Measurements from ENCODE around the gene CFHR2. TPM values are rescaled to one million over a fixed set of nuclear protein-coding genes. Genes with fewer than 3 reads are reported as not detected.

The CFHR2 gene
- total RNA-seq, 1 donor from 2014 or later, result not detected

DNA sequence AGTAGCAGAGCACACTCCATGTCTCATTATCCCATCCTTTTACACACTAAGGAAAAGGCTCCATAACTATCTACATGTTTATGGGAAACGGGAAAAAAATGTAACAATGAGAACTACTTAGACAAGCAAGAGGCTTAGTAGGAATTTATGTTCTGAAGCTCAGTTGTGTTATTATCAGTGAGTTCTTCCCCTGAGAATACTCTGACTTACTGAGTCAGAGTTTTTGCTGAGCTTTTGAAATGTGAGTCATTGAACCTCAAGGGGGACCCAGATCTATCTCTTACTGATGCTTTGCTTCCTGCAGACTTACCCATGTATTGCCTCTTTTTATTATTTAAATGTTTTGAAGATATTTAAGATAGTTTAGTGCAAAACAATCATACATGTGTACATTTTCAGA is 53.9 kb downstream of the CFHR2 start:
- DNase-seq (ENCODE audit: low spot score in 2 of 2), result no peak

DNA sequence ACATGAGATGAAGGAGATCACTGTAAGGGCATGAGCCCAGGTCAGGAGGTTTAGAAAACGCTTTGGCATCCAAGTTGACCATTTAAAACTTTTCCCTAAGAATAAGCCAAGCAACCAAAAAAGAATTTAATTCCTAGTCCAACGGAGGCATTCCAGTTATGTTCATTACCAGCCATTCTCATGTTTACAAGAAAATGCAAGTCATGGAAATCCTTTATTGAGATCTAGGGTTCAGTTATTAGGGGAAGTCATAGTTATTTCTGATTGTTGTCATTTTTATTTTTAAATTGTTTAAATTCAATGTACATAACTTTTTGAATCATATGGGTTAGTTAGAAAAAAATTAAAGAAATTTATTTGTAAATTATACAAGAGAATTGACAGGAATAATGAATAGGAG is 58.3 kb downstream of the CFHR2 start:
- FAIRE-seq, result no peak
- no peak for DNase-seq (ENCODE audit: low spot score in 2 of 2)

More for the DNA sequence above, 53.9 kb downstream of the CFHR2 start:
- FAIRE-seq, result no peak

DNA sequence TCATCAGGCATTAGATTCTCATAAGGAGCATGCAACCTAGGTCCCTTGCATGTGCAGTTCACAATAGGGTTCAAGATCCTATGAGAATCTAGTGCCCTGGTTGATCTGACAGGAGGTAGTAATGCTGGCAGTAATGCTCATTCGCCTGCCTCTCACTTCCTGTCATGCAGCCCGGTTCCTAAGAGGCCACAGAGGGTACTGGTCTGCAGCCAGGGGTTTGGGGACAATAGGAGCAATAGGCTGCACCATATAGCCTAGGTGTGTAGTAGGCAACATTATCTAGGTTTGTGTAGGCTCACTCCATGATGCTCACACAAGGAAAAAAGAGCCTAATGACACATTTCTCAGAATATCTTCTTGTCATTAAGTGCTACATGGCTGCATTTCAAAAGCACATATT is 59.6 kb downstream of the CFHR2 start:
- FAIRE-seq (no peak), DNase-seq (ENCODE audit: low spot score in 2 of 2) (no peak)

DNA sequence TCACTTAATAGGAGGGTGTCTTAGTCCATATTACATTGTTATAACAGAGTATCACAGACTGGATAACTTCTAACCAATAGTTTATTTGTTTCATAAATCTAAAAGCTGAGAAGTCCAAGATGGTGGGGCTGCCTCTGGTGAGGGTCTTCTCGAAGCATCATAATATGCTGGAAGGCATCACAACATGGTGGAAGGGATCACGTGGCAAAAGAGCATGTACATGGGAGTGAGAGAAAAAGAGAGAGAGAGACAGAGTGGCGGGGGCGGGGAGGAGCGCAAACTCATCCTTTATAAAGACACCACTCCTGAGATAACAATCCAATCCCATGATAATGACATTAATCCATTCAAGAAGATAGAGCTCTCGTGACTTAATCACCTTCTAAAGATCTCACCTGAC is 65.3 kb downstream of the CFHR2 start:
- DNase-seq (ENCODE audit: low spot score in 2 of 2) (no peak), FAIRE-seq (no peak)

Small RNA genes lying within 50 kb of the gene (small RNA-seq; reads per million reads assigned to genes)
- gene AL139418.1, result not detected

Other genes starting within 250 kb of the CFHR2 start
- not detected for gene CFHR3, start 168.9 kb upstream of the CFHR2 start, total RNA-seq
- gene CFHR1, start 124.0 kb upstream of the CFHR2 start, total RNA-seq, result 0.41 TPM
- gene CFHR4, start 55.7 kb upstream of the CFHR2 start, total RNA-seq, result 0.41 TPM
- not detected for gene CFHR5, start 33.8 kb downstream of the CFHR2 start, total RNA-seq
- gene F13B, start 123.5 kb downstream of the CFHR2 start, total RNA-seq, result not detected
- gene ASPM, start 202.9 kb downstream of the CFHR2 start, total RNA-seq, result 7.3 TPM